Kidney (tissue), 14 donors: ENCODE measurements around the gene NRP2. TPM values are rescaled to one million over a fixed set of nuclear protein-coding genes. Genes with fewer than 3 reads are reported as not detected.

Experiments
- DNase-seq, 5 donors: peaks; one replicate each; pipeline ENCODE4 v3.0.0-alpha.2; 2013 to 2020
- FAIRE-seq: peaks from 2 replicates; lab custom pipeline; 2012; peaks lifted over from hg19 to GRCh38; lab: Jason Lieb, UNC
- H3K27ac ChIP-seq, 2 donors: one replicate each; pipeline ENCODE4 v1.7.0; 2013; ENCODE audit warnings: low read depth in 2 of 2, low read length in 2 of 2, inconsistent platforms in 1 of 2
- H3K27me3 ChIP-seq: one replicate; pipeline ENCODE4 v1.7.1; 2013; ENCODE audit warnings: low read length, inconsistent platforms; ENCODE audit not compliant: control insufficient read depth, insufficient read depth
- H3K36me3 ChIP-seq, 3 donors: one replicate each; pipeline versions ENCODE4 v1.7.0 to v1.7.1; 2013; ENCODE audit warnings: low read length in 3 of 3, control low read depth in 1 of 3, inconsistent platforms in 1 of 3; ENCODE audit not compliant: insufficient read depth in 3 of 3, control insufficient read depth in 2 of 3
- H3K4me1 ChIP-seq, 3 donors: one replicate each; pipeline versions ENCODE4 v1.7.0 to v1.7.1; 2013; ENCODE audit warnings: low read length in 3 of 3, inconsistent platforms in 1 of 3, low read depth in 1 of 3; ENCODE audit not compliant: control insufficient read depth in 2 of 3, insufficient read depth in 2 of 3
- H3K4me3 ChIP-seq, 3 donors: one replicate each; pipeline versions ENCODE4 v1.7.0 to v1.8.1; 2013; ENCODE audit warnings: low read length in 3 of 3, control low read depth in 1 of 3, inconsistent platforms in 1 of 3
- H3K9ac ChIP-seq, 3 donors: one replicate each; pipeline versions ENCODE4 v1.7.0 to v1.7.1; 2013; ENCODE audit warnings: low read length in 3 of 3, control low read depth in 1 of 3, inconsistent platforms in 1 of 3
- H3K9me3 ChIP-seq, 3 donors: one replicate each; pipeline versions ENCODE4 v1.7.0 to v1.7.1; 2013; ENCODE audit warnings: low read length in 3 of 3, control low read depth in 1 of 3, inconsistent platforms in 1 of 3; ENCODE audit not compliant: control insufficient read depth in 2 of 3, insufficient read depth in 1 of 3
- CTCF ChIP-seq: IDR thresholded peaks from 3 replicates; pipeline ENCODE4 v1.5.1; 2012; ENCODE audit warnings: mild to moderate bottlenecking, moderate library complexity, borderline replicate concordance; ENCODE audit not compliant: insufficient read depth; ENCODE audit errors: extremely low read depth
- intact Hi-C: fragments of 100-400 bp; cut with DNase I; formaldehyde crosslinking; loops from one replicate; pipeline ENCODE4 v1.11.1; 2022
- polyA plus RNA-seq: library from polyadenylated mRNA; stranded (reverse); fragments of 350-450 nt; fragmentation: Illumina TruSeq; extraction: RNeasy Lipid Tissue Mini Kit (QIAGEN cat#74804); gene quantifications from one replicate; pipeline ENCODE4 v1.2.3, GENCODE V29; 2014; ENCODE audit warnings: low read depth, low replicate concordance; ENCODE audit not compliant: insufficient read depth
- total RNA-seq: library from RNA; stranded (reverse); fragmentation: NEBNext Ultra II Directional; extraction: Animal tissue kit (Norgen Biotek cat#: 25700); gene quantifications from one replicate; pipeline ENCODE4 v1.2.1, GENCODE V29; 2021
- donor health status: control.
- donor health status: control.
- donor health status: control.
- donor health status: control.
- donor health status: control.
- donor health status: DM: yes; HTN: yes; CAD: no.
- donor health status: Normal renal cell carcinoma (clear cell type).

Gene NRP2
- total and polyA plus RNA-seq, 2 donors from 2014 or later, result 2.3 to 37.7 TPM

- no peaks in the 10 kb centered on the region for H3K36me3 ChIP-seq
- H3K27me3 ChIP-seq, result no peaks in the 10 kb centered on the region
- H3K9ac ChIP-seq, result no peak overlapping the region
- no peak for DNase-seq
- no peaks in the 10 kb centered on the region for H3K4me1 ChIP-seq
- no peaks in the 10 kb centered on the region for H3K9me3 ChIP-seq
- FAIRE-seq, result no peak
- no peak overlapping the region for H3K4me3 ChIP-seq
- no peak for TF ChIP-seq CTCF
- intact Hi-C loops, result no loop called here
- H3K27ac ChIP-seq, result no peak overlapping the region
These were observed 103.4 kb downstream of the NRP2 start for GRCh38 chr2:205785507-205786260.

- peak in 2 of 5 donors; percentile 50 to 70 for DNase-seq
- Histone ChIP-seq H3K9ac (no peak overlapping the region), H3K27ac (no peak overlapping the region), H3K9me3 (no peaks in the 10 kb centered on the region), H3K27me3 (no peaks in the 10 kb centered on the region), H3K36me3 (no peaks in the 10 kb centered on the region), H3K4me1 (no peaks in the 10 kb centered on the region), H3K4me3 (no peak overlapping the region)
- intact Hi-C loops, result no loop called here
- no peak for TF ChIP-seq CTCF
- no peak for FAIRE-seq
These were observed 104.7 kb downstream of the NRP2 start for GRCh38 chr2:205786976-205787375.

- FAIRE-seq (no peak), DNase-seq (peak in 1 of 5 donors; percentile 46)
- Histone ChIP-seq H3K27me3 (no peaks in the 10 kb centered on the region), H3K27ac (no peak overlapping the region), H3K4me3 (no peak overlapping the region), H3K4me1 (no peaks in the 10 kb centered on the region), H3K36me3 (no peaks in the 10 kb centered on the region), H3K9me3 (no peaks in the 10 kb centered on the region), H3K9ac (no peak overlapping the region)
- no peak for TF ChIP-seq CTCF
- intact Hi-C loops, result no loop called here
These were observed 105.5 kb downstream of the NRP2 start for GRCh38 chr2:205787761-205788160.
